Parathyroid adenoma (tissue), 2 donors: ENCODE measurements around the gene SP9.

ENCODE experiments used
- H2AFZ ChIP-seq: fragments of 300-600 bp; sonication (generic); one replicate; pipeline ENCODE4 v1.7.0; 2017; ENCODE audit warnings: antibody characterized with exemption, mild to moderate bottlenecking
- H3K27ac ChIP-seq: fragments of 300-600 bp; sonication (generic); one replicate; pipeline ENCODE4 v1.7.0; 2017
- H3K27me3 ChIP-seq: fragments of 300-600 bp; sonication (generic); one replicate; pipeline ENCODE4 v1.7.0; 2017; ENCODE audit warnings: low read length; ENCODE audit not compliant: control insufficient read depth, insufficient read depth
- H3K36me3 ChIP-seq: fragments of 300-600 bp; sonication (generic); one replicate; pipeline ENCODE4 v1.7.0; 2017; ENCODE audit warnings: low read length; ENCODE audit not compliant: control insufficient read depth, insufficient read depth
- H3K4me1 ChIP-seq: fragments of 300-600 bp; sonication (generic); one replicate; pipeline ENCODE4 v1.7.0; 2017; ENCODE audit warnings: control low read depth
- H3K4me2 ChIP-seq: fragments of 300-600 bp; sonication (generic); one replicate; pipeline ENCODE4 v1.7.0; 2017; ENCODE audit warnings: low read length
- H3K4me3 ChIP-seq: fragments of 300-600 bp; sonication (generic); one replicate; pipeline ENCODE4 v1.7.0; 2017; ENCODE audit warnings: low read depth, low read length
- H3K79me2 ChIP-seq: fragments of 300-600 bp; sonication (generic); one replicate; pipeline ENCODE4 v1.7.0; 2017; ENCODE audit warnings: control low read depth
- H3K9ac ChIP-seq: fragments of 300-600 bp; sonication (generic); one replicate; pipeline ENCODE4 v1.7.0; 2017; ENCODE audit warnings: mild to moderate bottlenecking
- H3K9me3 ChIP-seq: fragments of 300-600 bp; sonication (generic); one replicate; pipeline ENCODE4 v1.7.0; 2017; ENCODE audit warnings: low read length; ENCODE audit not compliant: control insufficient read depth
- CTCF ChIP-seq: fragments of 300-600 bp; sonication (generic); IDR thresholded peaks from one replicate; pipeline ENCODE4 v1.7.0; 2017; ENCODE audit warnings: antibody characterized with exemption, mild to moderate bottlenecking
- donor health status: primary hyperparathyroidism.

The SP9 gene

GRCh38 chr2:174334781-174335251, at the start of gene SP9:
Gene SP9 (plus strand): TSS chr2:174334954. CDS start chr2:174335093, 139 bp downstream.
- Histone ChIP-seq H3K9ac (no peak within 1 kb of the TSS), H3K9me3 (no peaks in the 10 kb centered on the region), H3K4me2 (no peak within 1 kb of the TSS), H3K36me3 (no peaks in the 10 kb centered on the region), H3K4me3 (no peak within 1 kb of the TSS), H3K27ac (no peak within 1 kb of the TSS), H3K79me2 (no peaks in the 10 kb centered on the region), H3K27me3 (peaks cover 48% of the 10 kb centered on the region), H3K4me1 (no peaks in the 10 kb centered on the region), H2AFZ (no peak within 1 kb of the TSS)
- TF ChIP-seq CTCF, result no peak

- H3K27ac ChIP-seq, result no peak overlapping the region
- no peak for TF ChIP-seq CTCF
- H3K79me2 ChIP-seq, result no peaks in the 10 kb centered on the region
- no peak overlapping the region for H3K9ac ChIP-seq
- H3K4me1 ChIP-seq, result no peaks in the 10 kb centered on the region
- no peaks in the 10 kb centered on the region for H3K36me3 ChIP-seq
- H3K4me2 ChIP-seq, result no peak overlapping the region
- no peaks in the 10 kb centered on the region for H3K27me3 ChIP-seq
- H3K9me3 ChIP-seq, result no peaks in the 10 kb centered on the region
- H2AFZ ChIP-seq, result no peak overlapping the region
- H3K4me3 ChIP-seq, result no peak overlapping the region
These were observed 48.6 kb upstream of the SP9 start for GRCh38 chr2:174286172-174286571.

- Histone ChIP-seq H3K9me3 (no peaks in the 10 kb centered on the region), H3K36me3 (no peaks in the 10 kb centered on the region), H3K4me3 (no peak overlapping the region), H3K9ac (no peak overlapping the region), H3K79me2 (no peaks in the 10 kb centered on the region), H3K4me1 (no peaks in the 10 kb centered on the region), H2AFZ (no peak overlapping the region), H3K27me3 (no peaks in the 10 kb centered on the region), H3K27ac (no peak overlapping the region), H3K4me2 (no peak overlapping the region)
- no peak for TF ChIP-seq CTCF
These were observed 41.8 kb upstream of the SP9 start for GRCh38 chr2:174292908-174293307.

- H2AFZ ChIP-seq, result no peak overlapping the region
- no peak overlapping the region for H3K9ac ChIP-seq
- H3K79me2 ChIP-seq, result no peaks in the 10 kb centered on the region
- H3K4me1 ChIP-seq, result no peaks in the 10 kb centered on the region
- H3K4me2 ChIP-seq, result no peak overlapping the region
- no peak overlapping the region for H3K27ac ChIP-seq
- no peak overlapping the region for H3K4me3 ChIP-seq
- TF ChIP-seq CTCF, result no peak
- H3K36me3 ChIP-seq, result no peaks in the 10 kb centered on the region
- no peaks in the 10 kb centered on the region for H3K27me3 ChIP-seq
- H3K9me3 ChIP-seq, result no peaks in the 10 kb centered on the region
These were observed 34.6 kb upstream of the SP9 start for GRCh38 chr2:174300114-174300513.

GRCh38 chr2:174312581-174313234, 22.0 kb upstream of the SP9 start:
- Histone ChIP-seq H3K4me2 (no peak overlapping the region), H3K4me3 (no peak overlapping the region), H3K9me3 (no peaks in the 10 kb centered on the region), H3K27ac (no peak overlapping the region), H3K4me1 (no peaks in the 10 kb centered on the region), H3K79me2 (no peaks in the 10 kb centered on the region), H3K36me3 (no peaks in the 10 kb centered on the region), H2AFZ (no peak overlapping the region), H3K9ac (no peak overlapping the region), H3K27me3 (no peaks in the 10 kb centered on the region)
- no peak for TF ChIP-seq CTCF
